NB4 (cell line): Measurements from ENCODE around the gene PREP.

Experiments
- CTCF ChIP-seq: IDR thresholded peaks from one replicate; pipeline ENCODE4 v1.5.1; 2012; ENCODE audit warnings: low read depth, low read length
- MAX ChIP-seq: IDR thresholded peaks from 2 replicates; pipeline ENCODE4 v1.6.1; 2011; ENCODE audit warnings: low read depth, low read length
- POLR2A ChIP-seq: IDR thresholded peaks from 2 replicates; pipeline ENCODE4 v1.6.1; 2011; ENCODE audit warnings: mild to moderate bottlenecking; ENCODE audit not compliant: insufficient read length; ENCODE audit errors: extremely low read depth

- TF ChIP-seq CTCF (no peak), POLR2A (no peak), MAX (no peak)
These were observed 130.1 kb downstream of the PREP start for GRCh38 chr6:105272786-105273185.
